H9 (cell line): Measurements from ENCODE around the gene ADGRA1. TPM values are rescaled to one million over a fixed set of nuclear protein-coding genes. Genes with fewer than 3 reads are reported as not detected.

Experiments used
- DNase-seq: peaks from one replicate; pipeline ENCODE4 v3.0.0-alpha.2; 2017
- H2AFZ ChIP-seq: one replicate; pipeline ENCODE4 v1.6.1; 2013; ENCODE audit warnings: mild to moderate bottlenecking, low read length, control low read depth, moderate library complexity
- H2AK5ac ChIP-seq: 2 replicates; pipeline ENCODE4 v1.6.1; 2013; ENCODE audit warnings: low read length, control low read depth, mixed read lengths; ENCODE audit not compliant: insufficient read length
- H2BK120ac ChIP-seq: one replicate; pipeline ENCODE4 v1.6.1; 2013; ENCODE audit warnings: low read depth, mild to moderate bottlenecking, low read length, control low read depth, inconsistent platforms; ENCODE audit not compliant: poor library complexity, severe bottlenecking
- H2BK12ac ChIP-seq: 2 replicates; pipeline ENCODE4 v1.6.1; 2013; ENCODE audit warnings: low read length, control low read depth, mixed read lengths, low read depth; ENCODE audit not compliant: insufficient read length
- H2BK15ac ChIP-seq: 2 replicates; pipeline ENCODE4 v1.6.1; 2013; ENCODE audit warnings: low read depth, low read length, control low read depth
- H2BK20ac ChIP-seq: one replicate; pipeline ENCODE4 v1.6.1; 2013; ENCODE audit warnings: low read depth, mild to moderate bottlenecking, low read length, control low read depth, inconsistent platforms; ENCODE audit not compliant: poor library complexity, severe bottlenecking
- H2BK5ac ChIP-seq: 2 replicates; pipeline ENCODE4 v1.6.1; 2013; ENCODE audit warnings: low read length, control low read depth, mixed read lengths; ENCODE audit not compliant: insufficient read length
- H3K14ac ChIP-seq: 2 replicates; pipeline ENCODE4 v1.6.1; 2013; ENCODE audit warnings: low read length, control low read depth; ENCODE audit not compliant: insufficient read depth
- H3K18ac ChIP-seq: 2 replicates; pipeline ENCODE4 v1.6.1; 2013; ENCODE audit warnings: low read depth, mild to moderate bottlenecking, mixed read lengths, low read length, control low read depth; ENCODE audit not compliant: insufficient read length
- H3K23ac ChIP-seq: 2 replicates; pipeline ENCODE4 v1.6.1; 2013; ENCODE audit warnings: low read length, control low read depth, mixed read lengths, low read depth; ENCODE audit not compliant: insufficient read length
- H3K23me2 ChIP-seq: 2 replicates; pipeline ENCODE4 v1.6.1; 2013; ENCODE audit warnings: low read depth, mild to moderate bottlenecking, mixed read lengths, low read length, control low read depth; ENCODE audit not compliant: insufficient read length, poor library complexity, severe bottlenecking
- H3K27ac ChIP-seq: 2 replicates; pipeline ENCODE4 v1.5.1; 2013; ENCODE audit warnings: low read length, control low read depth, mixed read lengths, low read depth; ENCODE audit not compliant: insufficient read length
- H3K27me3 ChIP-seq: 2 replicates; pipeline ENCODE4 v1.6.1; 2013; ENCODE audit warnings: low read length, control low read depth, inconsistent platforms; ENCODE audit not compliant: insufficient read depth
- H3K4ac ChIP-seq: 2 replicates; pipeline ENCODE4 v1.6.1; 2013; ENCODE audit warnings: low read depth, mild to moderate bottlenecking, control low read depth, inconsistent platforms, low read length, moderate library complexity
- H3K4me1 ChIP-seq: 2 replicates; pipeline ENCODE4 v1.6.1; 2013; ENCODE audit warnings: low read length, control low read depth, inconsistent platforms; ENCODE audit not compliant: insufficient read depth
- H3K4me2 ChIP-seq: 2 replicates; pipeline ENCODE4 v1.6.1; 2013; ENCODE audit warnings: low read length, control low read depth, mixed read lengths; ENCODE audit not compliant: insufficient read length, insufficient read depth
- H3K56ac ChIP-seq: 2 replicates; pipeline ENCODE4 v1.6.1; 2013; ENCODE audit warnings: low read depth, mild to moderate bottlenecking, mixed read lengths, low read length, control low read depth; ENCODE audit not compliant: insufficient read length
- H3K79me1 ChIP-seq: 2 replicates; pipeline ENCODE4 v1.6.1; 2013; ENCODE audit warnings: low read depth, mild to moderate bottlenecking, moderate library complexity, low read length, control low read depth, inconsistent platforms; ENCODE audit not compliant: insufficient read depth, poor library complexity, severe bottlenecking
- H3K79me2 ChIP-seq: 2 replicates; pipeline ENCODE4 v1.6.1; 2013; ENCODE audit warnings: low read length, control low read depth, inconsistent platforms; ENCODE audit not compliant: insufficient read depth
- H3K9ac ChIP-seq: 2 replicates; pipeline ENCODE4 v1.6.1; 2013; ENCODE audit warnings: low read length, control low read depth, mixed read lengths; ENCODE audit not compliant: insufficient read length; ENCODE audit errors: extremely low read depth
- H3K9me3 ChIP-seq: one replicate; pipeline ENCODE4 v1.6.1; 2013; ENCODE audit warnings: low read depth, low read length, inconsistent platforms; ENCODE audit not compliant: control insufficient read depth
- H3T11ph ChIP-seq: one replicate; pipeline ENCODE4 v1.6.1; 2013; ENCODE audit warnings: mild to moderate bottlenecking, low read length, control low read depth, inconsistent platforms
- H4K20me1 ChIP-seq: one replicate; pipeline ENCODE4 v1.6.1; 2013; ENCODE audit not compliant: control insufficient read depth, insufficient read length, insufficient read depth
- H4K5ac ChIP-seq: 2 replicates; pipeline ENCODE4 v1.6.1; 2013; ENCODE audit warnings: low read depth, mild to moderate bottlenecking, mixed read lengths, low read length, control low read depth; ENCODE audit not compliant: insufficient read length
- H4K8ac ChIP-seq: replicated peaks from 2 replicates; pipeline ENCODE4 v1.6.1; 2013; ENCODE audit warnings: low read length, control low read depth, mixed read lengths, low read depth; ENCODE audit not compliant: insufficient read length
- H4K91ac ChIP-seq: 2 replicates; pipeline ENCODE4 v1.6.1; 2013; ENCODE audit warnings: low read depth, mild to moderate bottlenecking, moderate library complexity, mixed read lengths, low read length, control low read depth; ENCODE audit not compliant: insufficient read length
- H3K27ac Mint-ChIP-seq, 3 experiments: 2 replicates in 2 of 3; 3 replicates in 1 of 3; pipeline ENCODE4 v1.8.0; 2020 to 2021; ENCODE audit warnings: mixed read lengths in 3 of 3, mild to moderate bottlenecking in 1 of 3, moderate library complexity in 1 of 3
- H3K27me3 Mint-ChIP-seq: 2 replicates; pipeline ENCODE4 v1.8.0; 2021; ENCODE audit warnings: low read depth, mild to moderate bottlenecking, moderate library complexity, mixed read lengths
- H3K36me3 Mint-ChIP-seq, 3 experiments: 2 replicates in 2 of 3; 3 replicates in 1 of 3; pipeline ENCODE4 v1.8.0; 2020 to 2021; ENCODE audit warnings: low read depth in 3 of 3, mixed read lengths in 3 of 3; ENCODE audit not compliant: insufficient read depth in 1 of 3
- H3K4me1 Mint-ChIP-seq, 2 experiments: 2 replicates each; pipeline ENCODE4 v1.8.0; 2020; ENCODE audit warnings: mixed read lengths in 2 of 2
- H3K4me3 Mint-ChIP-seq, 2 experiments: 2 replicates in 1 of 2; 3 replicates in 1 of 2; pipeline ENCODE4 v1.8.0; 2020 to 2021; ENCODE audit warnings: mild to moderate bottlenecking in 2 of 2, mixed read lengths in 2 of 2, moderate library complexity in 1 of 2
- H3K9me3 Mint-ChIP-seq, 2 experiments: 2 replicates in 1 of 2; 3 replicates in 1 of 2; pipeline ENCODE4 v1.8.0; 2020; ENCODE audit warnings: mild to moderate bottlenecking in 2 of 2, mixed read lengths in 2 of 2, moderate library complexity in 1 of 2
- WGBS: extraction: QIAGEN DNeasy Blood & Tissue Kit; methylation state at CpG from one replicate; pipeline ENCODE4 v1.1.7; 2013; ENCODE audit warnings: missing lambda C conversion rate, low lambda C conversion rate, mixed read lengths; ENCODE audit not compliant: insufficient read length; ENCODE audit errors: extremely low coverage; 5-methylcytosine and 5-hydroxymethylcytosine counted together
- total RNA-seq: library from RNA; stranded (reverse); gene quantifications from 2 replicates; pipeline ENCODE4 v1.2.1, GENCODE V29; 2021
- TF ChIP-seq, protein P1 (sequence below): fragments of 200-600 bp; sonication (generic); conservative IDR thresholded peaks from 3 replicates; pipeline ENCODE4 v1.8.0; 2021; ENCODE audit warnings: antibody characterized with exemption, mild to moderate bottlenecking

ADGRA1 gene
- total RNA-seq, 1 experiment from 2014 or later: 0.11 TPM

DNA sequence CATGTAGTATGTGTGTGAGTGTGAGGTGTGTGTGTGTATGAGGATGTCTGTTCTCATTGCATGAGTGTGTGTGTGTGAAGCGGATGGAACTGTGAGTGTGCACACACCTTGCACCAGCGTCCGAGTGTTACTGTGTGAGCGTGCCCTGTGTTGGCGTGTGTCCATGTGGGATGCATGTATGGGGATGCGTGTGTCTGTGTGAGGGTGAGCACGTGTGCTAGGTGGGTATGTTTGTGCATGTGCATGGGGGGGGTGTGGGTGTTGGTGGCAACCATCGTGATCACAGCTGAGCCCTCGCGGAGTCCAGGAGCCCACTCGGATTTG, 78.7 kb downstream of the ADGRA1 start:
- no peak for DNase-seq
- no peaks in the 10 kb centered on the region for H3K79me2 ChIP-seq
- H2AK5ac ChIP-seq: no peak overlapping the region
- H2BK15ac ChIP-seq: no peak overlapping the region
- no peak overlapping the region for H3K56ac ChIP-seq
- no peak overlapping the region for H3K4ac ChIP-seq
- peak overlapping the region in 2 of 3 experiments; percentile 30 to 87; a peak in 5 of 7 replicates for H3K27ac Mint-ChIP-seq
- peak overlapping the region; percentile 1 for H4K5ac ChIP-seq
- H4K91ac ChIP-seq: no peak overlapping the region
- H3K9me3 ChIP-seq: no peaks in the 10 kb centered on the region
- H2BK120ac ChIP-seq: no peak overlapping the region
- H3K27me3 Mint-ChIP-seq: no peaks in the 10 kb centered on the region
- no peak overlapping the region for H3T11ph ChIP-seq
- no peak overlapping the region for H2BK12ac ChIP-seq
- H3K23me2 ChIP-seq: no peaks in the 10 kb centered on the region
- H3K23ac ChIP-seq: peak overlapping the region; percentile 25
- H3K9me3 Mint-ChIP-seq: no peaks in the 10 kb centered on the region
- no CpG with 5 or more reads among the region's 11 CpGs for WGBS
- H2BK5ac ChIP-seq: no peak overlapping the region
- no peak overlapping the region; a peak in 1 of 5 replicates for H3K4me3 Mint-ChIP-seq
- peaks cover 18 to 39% (median 37%) of the 10 kb centered on the region in 3 experiments; a peak in 6 of 7 replicates for H3K36me3 Mint-ChIP-seq
- no peak overlapping the region for H3K14ac ChIP-seq
- no peaks in the 10 kb centered on the region for H3K79me1 ChIP-seq
- H3K4me2 ChIP-seq: no peak overlapping the region
- H3K4me1 ChIP-seq: no peaks in the 10 kb centered on the region
- H3K9ac ChIP-seq: no peak overlapping the region
- H3K27ac ChIP-seq: no peak overlapping the region
- TF ChIP-seq, protein P1, sequence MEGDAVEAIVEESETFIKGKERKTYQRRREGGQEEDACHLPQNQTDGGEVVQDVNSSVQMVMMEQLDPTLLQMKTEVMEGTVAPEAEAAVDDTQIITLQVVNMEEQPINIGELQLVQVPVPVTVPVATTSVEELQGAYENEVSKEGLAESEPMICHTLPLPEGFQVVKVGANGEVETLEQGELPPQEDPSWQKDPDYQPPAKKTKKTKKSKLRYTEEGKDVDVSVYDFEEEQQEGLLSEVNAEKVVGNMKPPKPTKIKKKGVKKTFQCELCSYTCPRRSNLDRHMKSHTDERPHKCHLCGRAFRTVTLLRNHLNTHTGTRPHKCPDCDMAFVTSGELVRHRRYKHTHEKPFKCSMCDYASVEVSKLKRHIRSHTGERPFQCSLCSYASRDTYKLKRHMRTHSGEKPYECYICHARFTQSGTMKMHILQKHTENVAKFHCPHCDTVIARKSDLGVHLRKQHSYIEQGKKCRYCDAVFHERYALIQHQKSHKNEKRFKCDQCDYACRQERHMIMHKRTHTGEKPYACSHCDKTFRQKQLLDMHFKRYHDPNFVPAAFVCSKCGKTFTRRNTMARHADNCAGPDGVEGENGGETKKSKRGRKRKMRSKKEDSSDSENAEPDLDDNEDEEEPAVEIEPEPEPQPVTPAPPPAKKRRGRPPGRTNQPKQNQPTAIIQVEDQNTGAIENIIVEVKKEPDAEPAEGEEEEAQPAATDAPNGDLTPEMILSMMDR: no peak
- peak overlapping the region; percentile 12 for H4K8ac ChIP-seq
- no peaks in the 10 kb centered on the region for H3K27me3 ChIP-seq
- H2BK20ac ChIP-seq: no peak overlapping the region
- H2AFZ ChIP-seq: no peak overlapping the region
- H3K18ac ChIP-seq: no peak overlapping the region
- peaks cover 18% of the 10 kb centered on the region in 2 experiments for H3K4me1 Mint-ChIP-seq
- peaks cover 4% of the 10 kb centered on the region for H4K20me1 ChIP-seq
